Measurements from ENCODE around the gene KIF2A.

KIF2A gene

GRCh38 chr5:62334082-62334481 is 28.1 kb downstream of the KIF2A start:
- Histone ChIP-seq H3K27ac (no peak overlapping the region), H3K4me3 (ENCODE audit: low read depth in 1 of 2, low read length in 1 of 2) (no peak overlapping the region), H3K9me3 (no peaks in the 10 kb centered on the region), H3K27me3 (no peaks in the 10 kb centered on the region), H3K36me3 (peaks cover 9% of the 10 kb centered on the region), H3K4me1 (ENCODE audit: control insufficient read depth in 1 of 2, insufficient read depth in 1 of 2, low read depth in 1 of 2, low read length in 1 of 2) (peaks cover 15 to 17% of the 10 kb centered on the region in 2 experiments)
- TF ChIP-seq CTCF (IDR thresholded peaks at IDR 0.05): no peak

GRCh38 chr5:62340392-62340791 is 34.4 kb downstream of the KIF2A start:
- Histone ChIP-seq H3K4me1 (ENCODE audit: control insufficient read depth in 1 of 2, insufficient read depth in 1 of 2, low read depth in 1 of 2, low read length in 1 of 2) (no peaks in the 10 kb centered on the region), H3K9me3 (no peaks in the 10 kb centered on the region), H3K36me3 (no peaks in the 10 kb centered on the region), H3K27ac (no peak overlapping the region), H3K27me3 (no peaks in the 10 kb centered on the region), H3K4me3 (ENCODE audit: low read depth in 1 of 2, low read length in 1 of 2) (no peak overlapping the region)
- no peak for TF ChIP-seq CTCF (IDR thresholded peaks at IDR 0.05)

GRCh38 chr5:62340979-62341378 is 35.0 kb downstream of the KIF2A start:
- Histone ChIP-seq H3K36me3 (no peaks in the 10 kb centered on the region), H3K4me3 (ENCODE audit: low read depth in 1 of 2, low read length in 1 of 2) (no peak overlapping the region), H3K9me3 (no peaks in the 10 kb centered on the region), H3K27me3 (no peaks in the 10 kb centered on the region), H3K4me1 (ENCODE audit: control insufficient read depth in 1 of 2, insufficient read depth in 1 of 2, low read depth in 1 of 2, low read length in 1 of 2) (no peaks in the 10 kb centered on the region), H3K27ac (no peak overlapping the region)
- no peak for TF ChIP-seq CTCF (IDR thresholded peaks at IDR 0.05)

GRCh38 chr5:62341783-62342475 is 35.9 kb downstream of the KIF2A start:
- TF ChIP-seq CTCF (IDR thresholded peaks at IDR 0.05): no peak
- no peak overlapping the region for H3K27ac ChIP-seq
- H3K9me3 ChIP-seq: no peaks in the 10 kb centered on the region
- peaks cover 3% of the 10 kb centered on the region for H3K36me3 ChIP-seq
- H3K4me3 ChIP-seq (ENCODE audit: low read depth in 1 of 2, low read length in 1 of 2): no peak overlapping the region
- no peaks in the 10 kb centered on the region for H3K4me1 ChIP-seq (ENCODE audit: control insufficient read depth in 1 of 2, insufficient read depth in 1 of 2, low read depth in 1 of 2, low read length in 1 of 2)
- H3K27me3 ChIP-seq: no peaks in the 10 kb centered on the region

GRCh38 chr5:62342476-62342837 is 36.5 kb downstream of the KIF2A start:
- Histone ChIP-seq H3K4me3 (ENCODE audit: low read depth in 1 of 2, low read length in 1 of 2) (no peak overlapping the region), H3K36me3 (peaks cover 3% of the 10 kb centered on the region), H3K27me3 (no peaks in the 10 kb centered on the region), H3K4me1 (ENCODE audit: control insufficient read depth in 1 of 2, insufficient read depth in 1 of 2, low read depth in 1 of 2, low read length in 1 of 2) (no peaks in the 10 kb centered on the region), H3K27ac (no peak overlapping the region), H3K9me3 (no peaks in the 10 kb centered on the region)
- no peak for TF ChIP-seq CTCF (IDR thresholded peaks at IDR 0.05)
